Measurements from ENCODE around the gene C10orf88. TPM values are rescaled to one million over a fixed set of nuclear protein-coding genes. Genes with fewer than 3 reads are reported as not detected.

C10orf88 gene
- total and polyA plus RNA-seq, 2 of the 13 experiments (the other 11 are each of a cell fraction or from before 2014, with no cell fraction given) = 4.6 to 11.8 TPM

- H3K79me2 ChIP-seq (ENCODE audit: insufficient read depth, low read length) = no peaks in the 10 kb centered on the region
- no peak overlapping the region for H3K4me3 ChIP-seq (replicated peaks in 1 of 3; ENCODE audit: insufficient read depth in 1 of 3, low read depth in 2 of 3, low read length in 3 of 3)
- H3K9me3 ChIP-seq (ENCODE audit: low read length) = no peaks in the 10 kb centered on the region
- POLR2A ChIA-PET = no interaction called here
- CTCF ChIA-PET (ENCODE audit: low intra/inter-chr PET ratio, low total read pairs) = no interaction called here
- in situ Hi-C loops (cut with HindIII; ENCODE audit: extremely low pct_ligation_motif_present, low pct_unique_long_range_greater_than_20kb) (no loop called here), intact Hi-C loops (cut with micrococcal nuclease; ENCODE audit: unreplicated experiment) (no loop called here)
- H3K4me1 ChIP-seq (ENCODE audit: insufficient read depth, low read length) = no peaks in the 10 kb centered on the region
- FAIRE-seq (no peak), DNase-seq (ENCODE audit: low spot score) (no peak), ATAC-seq (no peak)
- no peak overlapping the region for H2AFZ ChIP-seq (ENCODE audit: low read length)
- no peaks in the 10 kb centered on the region for H4K20me1 ChIP-seq (ENCODE audit: insufficient read depth, low read length)
- no peak overlapping the region for H3K27ac ChIP-seq (ENCODE audit: extremely low read length, insufficient read depth, low read length)
- WGBS (ENCODE audit: low lambda C conversion rate) = 92% methylated on average over 1 of the region's 1 CpG
- H3K9ac ChIP-seq (ENCODE audit: insufficient read depth, low read depth, low read length) = no peak overlapping the region
- TF ChIP-seq ZNF468 (CRISPR knock-in tag; IDR thresholded peaks at IDR 0.05) (no peak), CEBPB (IDR thresholded peaks at IDR 0.05; ENCODE audit: borderline replicate concordance, low read depth, low read length) (peak; percentile 23; the same call in 1 of the 2 replicates)
- peaks cover 15 to 35% of the 10 kb centered on the region in 2 experiments for H3K36me3 ChIP-seq (replicated peaks in 1 of 2; ENCODE audit: control insufficient read depth in 1 of 2, insufficient read depth in 2 of 2, low read length in 2 of 2)
- H3K4me2 ChIP-seq (ENCODE audit: low read depth, low read length) = no peak overlapping the region
- H3K27me3 ChIP-seq (ENCODE audit: control insufficient read depth in 1 of 2, insufficient read depth in 2 of 2, low read length in 2 of 2) = no peaks in the 10 kb centered on the region
- no TSS peak for BruUV-seq (replicated peaks)
These were observed 38.1 kb upstream of the C10orf88 start for GRCh38 chr10:122992031-122992585.

DNA sequence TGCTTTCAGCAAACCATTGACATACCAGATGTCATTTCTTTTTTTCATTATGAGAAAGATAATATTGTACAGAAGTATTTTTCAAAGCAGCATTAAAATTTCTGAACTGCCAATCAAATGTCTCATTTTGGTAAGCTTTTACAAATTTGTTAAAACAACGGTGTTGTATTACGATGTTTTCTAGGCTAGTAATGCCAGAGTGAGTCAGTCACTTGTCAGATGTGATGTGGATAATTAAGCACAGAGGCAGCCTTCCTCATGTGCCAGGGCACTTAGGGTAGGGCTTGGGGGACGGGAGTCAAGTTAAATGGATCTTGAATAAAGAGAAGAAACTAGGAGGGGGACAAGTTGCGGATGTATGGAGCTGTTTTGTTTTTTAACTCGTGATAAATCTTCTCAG is 36.3 kb upstream of the C10orf88 start:
- in situ Hi-C loops (cut with HindIII; ENCODE audit: extremely low pct_ligation_motif_present, low pct_unique_long_range_greater_than_20kb) (no loop called here), intact Hi-C loops (cut with micrococcal nuclease; ENCODE audit: unreplicated experiment) (no loop called here)
- Histone ChIP-seq H2AFZ (ENCODE audit: low read length) (no peak overlapping the region), H3K4me3 (replicated peaks in 1 of 3; ENCODE audit: insufficient read depth in 1 of 3, low read depth in 2 of 3, low read length in 3 of 3) (no peak overlapping the region), H3K27me3 (ENCODE audit: control insufficient read depth in 1 of 2, insufficient read depth in 2 of 2, low read length in 2 of 2) (no peaks in the 10 kb centered on the region), H3K4me2 (ENCODE audit: low read depth, low read length) (no peak overlapping the region), H3K9ac (ENCODE audit: insufficient read depth, low read depth, low read length) (no peak overlapping the region), H4K20me1 (ENCODE audit: insufficient read depth, low read length) (no peaks in the 10 kb centered on the region), H3K27ac (ENCODE audit: extremely low read length, insufficient read depth, low read length) (no peak overlapping the region), H3K36me3 (replicated peaks in 1 of 2; ENCODE audit: control insufficient read depth in 1 of 2, insufficient read depth in 2 of 2, low read length in 2 of 2) (peaks cover 8 to 23% of the 10 kb centered on the region in 2 experiments), H3K79me2 (ENCODE audit: insufficient read depth, low read length) (no peaks in the 10 kb centered on the region), H3K4me1 (ENCODE audit: insufficient read depth, low read length) (no peaks in the 10 kb centered on the region), H3K9me3 (ENCODE audit: low read length) (no peaks in the 10 kb centered on the region)
- CTCF ChIA-PET (ENCODE audit: low intra/inter-chr PET ratio, low total read pairs) = no interaction called here
- POLR2A ChIA-PET = interaction anchor here (1.6 kb wide), 1 partner anchor 19 kb away, joined by 3 read pairs; the partner anchor contains the start of gene ACADSB
- TF ChIP-seq XRCC5 (optimal IDR thresholded peaks at IDR 0.05; ENCODE audit: low read length) (no peak), ZNF792 (CRISPR knock-in tag; IDR thresholded peaks at IDR 0.05) (no peak), LBX2 (CRISPR knock-in tag; IDR thresholded peaks at IDR 0.05; ENCODE audit: borderline replicate concordance) (no peak), ONECUT2 (CRISPR knock-in tag; IDR thresholded peaks at IDR 0.05) (no peak), ZNF777 (CRISPR knock-in tag; IDR thresholded peaks at IDR 0.05) (no peak), ZUFSP (CRISPR knock-in tag; IDR thresholded peaks at IDR 0.05; ENCODE audit: borderline replicate concordance) (no peak), MAFG (CRISPR knock-in tag; IDR thresholded peaks at IDR 0.05) (no peak), ZNF83 (CRISPR knock-in tag; IDR thresholded peaks at IDR 0.05; ENCODE audit: borderline replicate concordance) (no peak)
- TF ChIP-seq, protein P1, sequence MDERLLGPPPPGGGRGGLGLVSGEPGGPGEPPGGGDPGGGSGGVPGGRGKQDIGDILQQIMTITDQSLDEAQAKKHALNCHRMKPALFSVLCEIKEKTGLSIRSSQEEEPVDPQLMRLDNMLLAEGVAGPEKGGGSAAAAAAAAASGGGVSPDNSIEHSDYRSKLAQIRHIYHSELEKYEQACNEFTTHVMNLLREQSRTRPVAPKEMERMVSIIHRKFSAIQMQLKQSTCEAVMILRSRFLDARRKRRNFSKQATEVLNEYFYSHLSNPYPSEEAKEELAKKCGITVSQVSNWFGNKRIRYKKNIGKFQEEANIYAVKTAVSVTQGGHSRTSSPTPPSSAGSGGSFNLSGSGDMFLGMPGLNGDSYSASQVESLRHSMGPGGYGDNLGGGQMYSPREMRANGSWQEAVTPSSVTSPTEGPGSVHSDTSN (CRISPR knock-in tag; IDR thresholded peaks at IDR 0.05) = no peak
- no peak for ATAC-seq
- FAIRE-seq = no peak
- BruUV-seq (replicated peaks) = no TSS peak
- 78% methylated on average over 5 of the region's 5 CpGs for WGBS (ENCODE audit: low lambda C conversion rate)
- DNase-seq (ENCODE audit: low spot score) = no peak

All from HepG2 (cell line).